CD4-positive, alpha-beta T cell treated with Interleukin-17A for 1 hour (primary cell): ENCODE data around the gene SYTL1.

Experiments
- DNase-seq: peaks from one replicate; pipeline ENCODE4 v3.0.0-alpha.2; 2020

The SYTL1 gene

GRCh38 chr1:27318596-27318995, 23.2 kb upstream of the SYTL1 start:
- no peak for DNase-seq

GRCh38 chr1:27321813-27322568, 19.8 kb upstream of the SYTL1 start, which contains the start of gene TMEM222:
TSS of gene TMEM222 (plus strand) at chr1:27322163. CDS start at chr1:27322198, 35 bp downstream.
- peak; percentile 96 for DNase-seq

GRCh38 chr1:27322569-27323240, 19.1 kb upstream of the SYTL1 start:
- no peak for DNase-seq

GRCh38 chr1:27325286-27325685, 16.5 kb upstream of the SYTL1 start:
- DNase-seq, result no peak

- DNase-seq, result no peak
Measured at GRCh38 chr1:27327964-27328363, 13.9 kb upstream of the SYTL1 start.

- no peak for DNase-seq
Measured at GRCh38 chr1:27330786-27331185, 11.0 kb upstream of the SYTL1 start.

- no peak for DNase-seq
Measured at GRCh38 chr1:27331426-27331825, 10.4 kb upstream of the SYTL1 start.

- no peak for DNase-seq
Measured at GRCh38 chr1:27331922-27332321, 9.9 kb upstream of the SYTL1 start.

- DNase-seq, result peak; percentile 70
Measured at GRCh38 chr1:27332536-27333281, 9.1 kb upstream of the SYTL1 start.

- no peak for DNase-seq
Measured at GRCh38 chr1:27333717-27334279, 8.0 kb upstream of the SYTL1 start.

GRCh38 chr1:27335506-27336422, 6.1 kb upstream of the SYTL1 start:
- DNase-seq, result no peak

GRCh38 chr1:27336756-27337155, 5.1 kb upstream of the SYTL1 start:
- no peak for DNase-seq

GRCh38 chr1:27338751-27339150, 3.1 kb upstream of the SYTL1 start:
- DNase-seq, result no peak

GRCh38 chr1:27339213-27339612, 2.6 kb upstream of the SYTL1 start:
- DNase-seq, result no peak

GRCh38 chr1:27342391-27342777, 562 bp downstream of the SYTL1 start:
- peak; percentile 40 for DNase-seq

GRCh38 chr1:27342778-27343638, 1.2 kb downstream of the SYTL1 start:
- DNase-seq, result peak; percentile 89

- no peak for DNase-seq
Measured at GRCh38 chr1:27343639-27344025, 1.8 kb downstream of the SYTL1 start.

- no peak for DNase-seq
Measured at GRCh38 chr1:27345272-27345671, 3.5 kb downstream of the SYTL1 start.

GRCh38 chr1:27346357-27346756, 4.5 kb downstream of the SYTL1 start:
- no peak for DNase-seq

GRCh38 chr1:27346991-27347624, 5.3 kb downstream of the SYTL1 start:
- DNase-seq, result no peak
